GM13977 (cell line): ENCODE results near the gene SUN5.
A peak's percentile ranks its signal among the peaks of the same experiment; 100 is the strongest.

Experiments used
- DNase-seq: peaks from one replicate; pipeline ENCODE4 v3.0.0; 2012; ENCODE audit warnings: low spot score
- in situ Hi-C: fragments of 300-500 bp; cut with MboI; formaldehyde crosslinking; loops from one replicate; pipeline ENCODE4 v1.12.0; 2022; ENCODE audit warnings: low sequenced_read_pairs, low pct_unique_long_range_greater_than_20kb, mixed read lengths, inconsistent platforms; ENCODE audit not compliant: unreplicated experiment
- TF ChIP-seq, protein P1 (sequence below): IDR thresholded peaks from 2 replicates; pipeline ENCODE4 v1.5.1; 2012; ENCODE audit warnings: mild to moderate bottlenecking, control low read depth; ENCODE audit not compliant: insufficient read depth; ENCODE audit errors: extremely low read depth, missing control alignments

The SUN5 gene

DNA sequence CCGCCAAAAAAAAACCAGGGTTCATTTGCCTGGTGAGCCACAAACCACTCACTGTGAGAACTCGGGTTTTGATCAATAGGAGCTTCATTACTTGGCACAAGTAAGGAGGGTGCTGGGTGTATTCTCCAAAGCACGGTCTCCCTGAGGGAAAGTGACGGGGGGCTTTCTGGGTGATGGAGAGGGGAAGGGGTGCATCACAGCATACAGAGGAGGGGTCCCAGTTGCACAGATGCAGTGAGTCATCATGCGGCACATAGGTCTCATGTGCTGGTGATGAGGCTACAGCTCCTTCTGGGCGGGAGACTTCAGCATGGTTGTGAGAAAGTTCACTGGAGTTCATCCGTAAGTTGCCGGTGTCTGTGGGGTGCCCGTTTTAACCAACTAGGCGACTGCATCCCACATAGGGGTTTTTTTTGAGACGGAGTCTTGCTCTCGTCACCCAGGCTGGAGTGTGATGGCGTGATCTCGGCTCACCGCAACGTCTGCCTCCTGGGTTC, 36.2 kb downstream of the SUN5 start:
- TF ChIP-seq, protein P1, sequence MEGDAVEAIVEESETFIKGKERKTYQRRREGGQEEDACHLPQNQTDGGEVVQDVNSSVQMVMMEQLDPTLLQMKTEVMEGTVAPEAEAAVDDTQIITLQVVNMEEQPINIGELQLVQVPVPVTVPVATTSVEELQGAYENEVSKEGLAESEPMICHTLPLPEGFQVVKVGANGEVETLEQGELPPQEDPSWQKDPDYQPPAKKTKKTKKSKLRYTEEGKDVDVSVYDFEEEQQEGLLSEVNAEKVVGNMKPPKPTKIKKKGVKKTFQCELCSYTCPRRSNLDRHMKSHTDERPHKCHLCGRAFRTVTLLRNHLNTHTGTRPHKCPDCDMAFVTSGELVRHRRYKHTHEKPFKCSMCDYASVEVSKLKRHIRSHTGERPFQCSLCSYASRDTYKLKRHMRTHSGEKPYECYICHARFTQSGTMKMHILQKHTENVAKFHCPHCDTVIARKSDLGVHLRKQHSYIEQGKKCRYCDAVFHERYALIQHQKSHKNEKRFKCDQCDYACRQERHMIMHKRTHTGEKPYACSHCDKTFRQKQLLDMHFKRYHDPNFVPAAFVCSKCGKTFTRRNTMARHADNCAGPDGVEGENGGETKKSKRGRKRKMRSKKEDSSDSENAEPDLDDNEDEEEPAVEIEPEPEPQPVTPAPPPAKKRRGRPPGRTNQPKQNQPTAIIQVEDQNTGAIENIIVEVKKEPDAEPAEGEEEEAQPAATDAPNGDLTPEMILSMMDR: no peak
- no peak for DNase-seq
- in situ Hi-C loops: no loop called here

DNA sequence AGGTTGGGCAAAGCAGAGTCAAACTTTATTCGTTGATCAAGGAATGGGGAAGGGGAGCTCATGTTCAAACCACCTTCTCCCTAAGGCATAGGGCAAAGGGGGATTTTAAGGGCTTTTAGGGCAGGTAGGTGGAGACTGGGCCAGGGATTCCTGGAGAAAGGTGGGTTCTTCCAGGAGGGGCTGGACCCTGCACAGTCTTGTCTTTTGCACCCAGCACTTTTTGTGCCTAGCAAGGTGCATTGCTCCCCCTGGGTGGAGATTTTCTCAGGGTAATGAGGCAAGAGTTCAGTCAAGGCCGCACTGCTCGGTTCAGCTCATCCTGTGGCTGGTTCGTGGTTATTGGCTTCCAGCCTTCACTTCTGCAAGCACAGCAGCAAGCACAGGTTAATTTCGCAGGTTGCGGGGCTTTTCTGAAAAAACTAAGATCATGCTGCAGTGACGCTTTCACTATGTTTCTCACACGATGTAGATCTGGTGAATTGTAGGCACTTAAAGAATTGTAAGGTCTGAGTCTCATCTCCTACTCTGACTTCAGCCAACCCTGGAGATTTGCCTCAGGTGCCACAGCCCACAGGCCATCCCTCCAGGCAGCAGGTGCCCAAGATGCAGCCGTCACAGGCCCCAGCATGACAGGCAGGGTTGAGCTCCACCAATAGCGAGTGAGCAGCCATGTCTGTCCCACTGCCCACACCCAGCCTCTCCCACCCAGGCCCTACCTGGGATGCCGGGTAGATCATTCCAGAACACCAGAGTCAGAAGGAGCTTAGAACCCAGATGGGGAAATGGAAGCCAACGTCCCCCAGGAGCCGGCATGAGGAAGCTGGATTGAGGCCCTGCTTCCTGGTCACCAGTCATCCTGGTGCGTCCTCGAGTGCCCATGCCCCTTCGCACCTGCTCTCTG, 37.1 kb downstream of the SUN5 start:
- DNase-seq: peak; percentile 29
- TF ChIP-seq, protein P1: no peak
- in situ Hi-C loops: no loop called here

DNA sequence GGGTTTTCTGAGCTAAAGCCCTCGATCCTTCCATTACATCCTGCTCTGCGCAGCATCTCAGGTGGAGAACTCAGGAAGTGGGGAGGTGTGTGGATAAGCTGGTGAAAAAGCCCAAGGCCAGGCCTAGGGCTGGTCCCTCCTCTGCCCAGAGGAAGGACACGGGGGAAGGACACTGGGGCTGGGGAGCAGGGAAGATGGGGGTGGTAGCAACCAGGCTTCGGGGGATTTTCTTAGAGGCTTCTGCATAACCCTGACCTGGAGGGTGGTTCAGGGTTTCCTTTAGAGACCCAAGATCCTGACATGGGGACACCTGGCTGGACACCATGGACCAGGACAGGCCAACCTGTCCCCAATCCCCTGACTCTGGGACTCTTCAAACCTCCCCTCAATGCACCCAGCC, 37.9 kb downstream of the SUN5 start:
- in situ Hi-C loops: no loop called here
- TF ChIP-seq, protein P1: no peak
- peak; percentile 2 for DNase-seq

DNA sequence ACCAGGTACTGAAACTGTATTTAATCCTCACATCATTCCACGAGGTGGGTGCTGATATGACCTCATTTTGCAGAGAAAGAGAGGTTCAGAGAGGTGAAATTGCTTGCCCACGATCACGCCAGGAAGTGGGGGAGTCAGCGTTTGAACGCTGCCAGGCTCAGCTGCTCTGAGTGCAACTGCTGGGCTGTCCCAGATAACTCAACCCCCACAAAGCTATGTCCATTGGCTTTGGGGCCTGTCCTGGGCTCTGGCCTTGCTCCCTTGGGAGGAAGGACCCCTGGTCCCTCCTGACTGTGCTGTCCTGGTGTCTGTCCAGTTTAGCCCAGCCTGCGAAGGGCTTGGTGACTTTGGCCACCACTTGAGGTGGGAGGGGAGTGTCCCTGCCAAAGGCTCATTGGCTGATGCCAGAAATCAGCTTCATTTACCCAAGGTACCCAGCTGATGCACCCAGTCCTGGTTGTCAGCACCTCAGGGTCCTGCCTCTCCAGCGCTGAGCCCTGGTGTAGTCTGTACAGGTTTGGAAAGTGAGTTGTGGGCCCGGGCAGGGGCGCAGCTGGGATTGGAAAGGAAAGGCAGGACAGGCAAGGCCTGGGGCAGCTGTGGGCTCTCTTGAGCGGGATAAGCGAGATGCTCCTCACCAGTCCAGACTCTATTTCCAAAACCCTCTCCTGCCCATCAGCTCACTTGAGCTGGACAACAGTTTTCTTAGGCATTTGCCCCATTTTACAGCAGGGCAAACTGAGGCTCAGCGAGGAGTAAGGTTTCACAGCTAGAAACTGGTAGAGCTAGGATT, 38.5 kb downstream of the SUN5 start:
- peak; percentile 2 for DNase-seq
- TF ChIP-seq, protein P1: no peak
- in situ Hi-C loops: no loop called here

DNA sequence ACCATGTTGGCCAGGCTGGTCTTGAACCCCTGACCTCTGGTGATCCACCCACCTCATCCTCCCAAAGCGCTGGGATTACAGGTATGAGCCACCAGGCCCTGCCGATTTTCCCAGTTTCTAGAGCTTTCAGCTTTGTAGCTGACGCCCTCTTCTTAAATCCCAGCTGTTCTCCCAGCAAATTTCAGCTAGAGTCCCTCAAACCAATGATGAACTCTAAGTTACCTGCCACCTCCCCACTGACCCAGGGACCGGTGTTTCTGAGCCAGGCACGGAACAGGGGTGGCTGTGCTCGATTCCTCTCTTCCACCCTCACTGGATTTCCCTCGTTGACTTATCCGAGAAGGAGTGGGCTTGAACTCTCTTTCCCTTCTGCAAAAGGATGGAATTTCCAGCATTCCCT, 39.1 kb downstream of the SUN5 start:
- no peak for DNase-seq
- in situ Hi-C loops: no loop called here
- TF ChIP-seq, protein P1: no peak

DNA sequence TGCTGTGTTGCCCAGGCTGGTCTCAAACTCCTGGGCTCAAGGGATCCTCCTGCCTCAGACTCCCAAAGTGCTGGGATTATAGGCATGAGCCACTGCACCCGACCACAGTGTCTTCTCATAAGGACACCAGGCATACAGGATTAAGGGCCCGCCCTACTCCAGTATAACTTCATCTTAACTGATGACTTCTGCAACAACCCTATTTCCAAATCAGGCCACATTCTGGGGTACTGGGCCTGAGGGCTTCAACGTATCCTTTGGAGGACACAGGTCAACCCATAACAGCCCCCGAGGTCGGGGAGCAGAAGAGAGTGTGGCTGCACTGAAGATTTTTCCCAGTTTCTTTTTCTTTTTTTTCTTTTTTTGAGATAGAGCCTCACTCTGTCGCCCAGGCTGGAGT, 39.7 kb downstream of the SUN5 start:
- in situ Hi-C loops: no loop called here
- TF ChIP-seq, protein P1: no peak
- DNase-seq: no peak
